ENCODE measurements around the gene EPHB2. TPM values are rescaled to one million over a fixed set of nuclear protein-coding genes. Genes with fewer than 3 reads are reported as not detected.

Gene EPHB2
- total RNA-seq, 2 experiments from 2014 or later, result 0.08 TPM; not detected in 1

DNA sequence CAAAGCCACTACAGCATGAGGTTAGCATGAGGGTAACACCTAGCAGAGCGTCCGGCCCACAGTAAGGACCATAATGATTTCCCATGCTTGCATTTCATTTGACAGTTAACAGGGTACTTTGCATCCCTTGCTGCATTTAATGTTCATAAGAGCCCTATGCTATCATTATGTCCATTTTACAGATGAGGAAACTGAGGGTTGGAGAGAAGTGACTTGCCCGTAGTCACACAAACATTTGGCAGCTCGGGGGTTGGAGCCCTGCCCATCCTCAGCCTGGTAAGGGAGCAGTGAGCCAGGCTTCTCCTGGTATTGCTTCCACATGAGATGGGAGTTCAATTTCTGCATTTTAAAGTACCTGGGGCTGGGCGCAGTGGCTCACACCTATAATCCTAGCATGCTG lies 16.5 kb upstream of the EPHB2 start:
- no peaks in the 10 kb centered on the region for H3K9me3 Mint-ChIP-seq
- DNase-seq (no peak), ATAC-seq (ENCODE audit: poor library complexity) (no peak)
- TF ChIP-seq, protein P1, sequence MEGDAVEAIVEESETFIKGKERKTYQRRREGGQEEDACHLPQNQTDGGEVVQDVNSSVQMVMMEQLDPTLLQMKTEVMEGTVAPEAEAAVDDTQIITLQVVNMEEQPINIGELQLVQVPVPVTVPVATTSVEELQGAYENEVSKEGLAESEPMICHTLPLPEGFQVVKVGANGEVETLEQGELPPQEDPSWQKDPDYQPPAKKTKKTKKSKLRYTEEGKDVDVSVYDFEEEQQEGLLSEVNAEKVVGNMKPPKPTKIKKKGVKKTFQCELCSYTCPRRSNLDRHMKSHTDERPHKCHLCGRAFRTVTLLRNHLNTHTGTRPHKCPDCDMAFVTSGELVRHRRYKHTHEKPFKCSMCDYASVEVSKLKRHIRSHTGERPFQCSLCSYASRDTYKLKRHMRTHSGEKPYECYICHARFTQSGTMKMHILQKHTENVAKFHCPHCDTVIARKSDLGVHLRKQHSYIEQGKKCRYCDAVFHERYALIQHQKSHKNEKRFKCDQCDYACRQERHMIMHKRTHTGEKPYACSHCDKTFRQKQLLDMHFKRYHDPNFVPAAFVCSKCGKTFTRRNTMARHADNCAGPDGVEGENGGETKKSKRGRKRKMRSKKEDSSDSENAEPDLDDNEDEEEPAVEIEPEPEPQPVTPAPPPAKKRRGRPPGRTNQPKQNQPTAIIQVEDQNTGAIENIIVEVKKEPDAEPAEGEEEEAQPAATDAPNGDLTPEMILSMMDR (IDR thresholded peaks at IDR 0.05), result no peak
- H3K27ac Mint-ChIP-seq, result no peak overlapping the region
- H3K4me3 Mint-ChIP-seq, result no peak overlapping the region
- ChIA-PET POLR2A (no interaction called here), CTCF (no interaction called here)
- no peaks in the 10 kb centered on the region for H3K36me3 ChIP-seq (ENCODE audit: insufficient read depth, low read length)
- H3K27ac ChIP-seq (ENCODE audit: low read depth in 1 of 2, low read length in 2 of 2), result no peak overlapping the region
- intact Hi-C loops (cut with DNase I, micrococcal nuclease), result no loop called here
- no peaks in the 10 kb centered on the region for H3K9me3 ChIP-seq (ENCODE audit: control insufficient read depth in 1 of 2, insufficient read depth in 1 of 2, low read length in 2 of 2)
- no peaks in the 10 kb centered on the region for H3K4me1 Mint-ChIP-seq (ENCODE audit: low read depth)
- peaks cover 0 to 4% of the 10 kb centered on the region in 2 experiments for H3K27me3 ChIP-seq (ENCODE audit: control insufficient read depth in 1 of 2, insufficient read depth in 2 of 2, low read length in 2 of 2)
- H3K36me3 Mint-ChIP-seq (ENCODE audit: low read depth), result no peaks in the 10 kb centered on the region
- no peaks in the 10 kb centered on the region for H3K4me1 ChIP-seq (ENCODE audit: insufficient read depth, low read length)
- H3K27me3 Mint-ChIP-seq, result peaks cover 13% of the 10 kb centered on the region
- H3K4me3 ChIP-seq (ENCODE audit: low read length), result no peak overlapping the region

DNA sequence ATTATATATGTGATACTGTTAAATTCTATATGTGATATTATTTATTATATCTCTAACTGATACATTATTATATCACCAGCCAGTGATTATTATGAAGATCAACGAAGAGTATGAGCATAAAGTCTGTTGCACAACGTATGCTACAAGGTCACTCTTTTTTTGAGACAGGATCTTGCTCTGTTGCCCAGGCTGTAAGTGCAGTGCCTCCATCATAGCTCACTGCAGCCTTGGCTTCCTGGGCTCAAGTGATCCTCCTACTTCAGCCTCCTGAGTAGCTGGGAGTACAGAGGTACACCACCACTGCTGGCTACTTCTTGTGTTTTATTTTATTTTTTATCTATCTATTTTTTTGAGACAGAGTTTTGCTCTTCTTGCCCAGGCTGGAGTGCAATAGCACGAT lies 14.0 kb upstream of the EPHB2 start:
- H3K27me3 Mint-ChIP-seq, result peaks cover 14% of the 10 kb centered on the region
- no peak overlapping the region for H3K4me3 Mint-ChIP-seq
- ChIA-PET CTCF (no interaction called here), POLR2A (no interaction called here)
- Histone ChIP-seq H3K27me3 (ENCODE audit: control insufficient read depth in 1 of 2, insufficient read depth in 2 of 2, low read length in 2 of 2) (no peaks in the 10 kb centered on the region), H3K9me3 (ENCODE audit: control insufficient read depth in 1 of 2, insufficient read depth in 1 of 2, low read length in 2 of 2) (no peaks in the 10 kb centered on the region), H3K27ac (ENCODE audit: low read depth in 1 of 2, low read length in 2 of 2) (no peak overlapping the region), H3K4me3 (ENCODE audit: low read length) (no peak overlapping the region), H3K4me1 (ENCODE audit: insufficient read depth, low read length) (no peaks in the 10 kb centered on the region), H3K36me3 (ENCODE audit: insufficient read depth, low read length) (no peaks in the 10 kb centered on the region)
- TF ChIP-seq, protein P1 (IDR thresholded peaks at IDR 0.05), result no peak
- no peak overlapping the region for H3K27ac Mint-ChIP-seq
- H3K36me3 Mint-ChIP-seq (ENCODE audit: low read depth), result no peaks in the 10 kb centered on the region
- intact Hi-C loops (cut with DNase I, micrococcal nuclease), result no loop called here
- no peaks in the 10 kb centered on the region for H3K9me3 Mint-ChIP-seq
- ATAC-seq (ENCODE audit: poor library complexity) (no peak), DNase-seq (no peak)
- H3K4me1 Mint-ChIP-seq (ENCODE audit: low read depth), result no peaks in the 10 kb centered on the region

DNA sequence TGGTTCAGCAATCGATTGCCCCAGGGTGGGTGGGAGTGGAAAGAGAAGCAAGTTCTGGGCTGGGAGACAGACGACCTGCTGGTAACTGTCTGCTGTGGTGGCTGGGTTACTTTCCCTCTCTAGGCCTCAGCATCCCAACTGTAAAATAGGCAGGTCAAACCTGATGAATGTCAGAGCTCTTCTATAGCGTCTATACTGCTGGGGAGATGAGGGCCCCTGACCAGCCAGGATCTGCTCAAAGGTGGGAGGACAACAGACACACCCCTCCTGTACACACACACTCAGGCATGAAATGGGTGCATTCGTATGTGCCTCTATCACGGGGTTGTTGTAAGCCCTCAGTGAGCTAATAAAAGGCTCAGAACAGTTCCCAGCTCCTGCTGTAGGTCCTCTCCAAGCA lies 12.7 kb upstream of the EPHB2 start:
- H3K4me3 Mint-ChIP-seq, result no peak overlapping the region
- TF ChIP-seq, protein P1 (IDR thresholded peaks at IDR 0.05), result no peak
- H3K27me3 ChIP-seq (ENCODE audit: control insufficient read depth in 1 of 2, insufficient read depth in 2 of 2, low read length in 2 of 2), result no peaks in the 10 kb centered on the region
- H3K27ac Mint-ChIP-seq, result no peak overlapping the region
- POLR2A ChIA-PET, result no interaction called here
- peaks cover 9% of the 10 kb centered on the region for H3K27me3 Mint-ChIP-seq
- no peaks in the 10 kb centered on the region for H3K4me1 Mint-ChIP-seq (ENCODE audit: low read depth)
- DNase-seq, result no peak
- H3K36me3 Mint-ChIP-seq (ENCODE audit: low read depth), result no peaks in the 10 kb centered on the region
- H3K9me3 ChIP-seq (ENCODE audit: control insufficient read depth in 1 of 2, insufficient read depth in 1 of 2, low read length in 2 of 2), result no peaks in the 10 kb centered on the region
- H3K9me3 Mint-ChIP-seq, result no peaks in the 10 kb centered on the region
- ATAC-seq (ENCODE audit: poor library complexity), result no peak
- no peaks in the 10 kb centered on the region for H3K4me1 ChIP-seq (ENCODE audit: insufficient read depth, low read length)
- no peaks in the 10 kb centered on the region for H3K36me3 ChIP-seq (ENCODE audit: insufficient read depth, low read length)
- no peak overlapping the region for H3K27ac ChIP-seq (ENCODE audit: low read depth in 1 of 2, low read length in 2 of 2)
- intact Hi-C loops (cut with DNase I, micrococcal nuclease), result no loop called here
- CTCF ChIA-PET, result no interaction called here
- no peak overlapping the region for H3K4me3 ChIP-seq (ENCODE audit: low read length)
